Erythroblast (primary cell): ENCODE data around the gene ARHGEF3.
A peak's percentile ranks its signal among the peaks of the same experiment; 100 is the strongest.
"Not testable (repeated sequence)": the region's sequence is repeated elsewhere in the genome, so short reads cannot be mapped to it uniquely, and the experiment has no call there.

Source experiments
- DNase-seq, 2 experiments: peaks; one replicate each; lab custom pipeline; 2025; lab: John Stamatoyannopoulos, UW
- GATA1 ChIP-seq: IDR thresholded peaks from 2 replicates; pipeline ENCODE4 v1.6.1; 2011; ENCODE audit warnings: low read depth, mild to moderate bottlenecking, control low read depth, low read length, moderate library complexity
- POLR2A ChIP-seq: IDR thresholded peaks from 2 replicates; pipeline ENCODE4 v1.6.1; 2011; ENCODE audit warnings: mild to moderate bottlenecking, low read length

The ARHGEF3 gene

DNA sequence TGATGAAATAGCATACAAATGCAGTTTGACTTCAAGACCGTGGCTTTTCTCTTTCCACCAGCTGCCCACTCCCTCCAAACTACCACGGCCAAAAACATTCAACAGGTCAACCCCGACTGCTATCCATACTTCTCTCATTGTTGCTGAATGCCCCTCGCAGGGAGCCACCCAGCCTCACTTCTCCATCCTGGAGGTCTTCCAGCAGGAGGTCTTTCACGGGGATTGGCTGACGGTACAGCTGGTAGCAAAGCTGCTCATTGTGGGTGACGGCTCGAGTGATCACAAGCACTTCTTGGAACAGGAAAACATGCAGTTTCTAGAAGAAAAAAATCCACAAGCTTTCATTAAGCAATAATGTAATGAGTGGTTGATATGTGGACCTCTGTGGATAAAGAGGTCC lies 69.6 kb downstream of the ARHGEF3 start:
- TF ChIP-seq GATA1 (no peak), POLR2A (no peak)
- DNase-seq, result no peak

DNA sequence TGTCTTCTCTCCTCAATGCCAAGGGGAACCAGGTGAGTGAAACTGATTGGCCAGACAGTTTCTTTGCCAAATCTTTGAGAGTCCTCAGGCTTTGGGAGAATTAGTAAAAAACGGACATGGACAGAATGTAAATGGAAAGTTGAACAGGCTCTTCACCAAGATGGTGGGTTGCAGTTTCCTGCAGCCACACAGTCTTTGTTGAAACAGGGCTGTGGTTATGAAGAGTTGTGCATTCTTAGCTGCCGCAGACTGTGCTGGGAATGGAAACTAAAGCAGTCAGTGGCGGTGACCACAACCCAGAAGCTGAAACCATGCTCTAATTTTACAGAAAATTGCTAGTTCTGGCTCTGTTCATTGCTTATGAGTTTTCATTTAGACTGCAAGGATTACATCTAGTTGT lies 76.6 kb downstream of the ARHGEF3 start:
- DNase-seq, result no peak
- no peak for TF ChIP-seq GATA1
- no peak for TF ChIP-seq POLR2A

DNA sequence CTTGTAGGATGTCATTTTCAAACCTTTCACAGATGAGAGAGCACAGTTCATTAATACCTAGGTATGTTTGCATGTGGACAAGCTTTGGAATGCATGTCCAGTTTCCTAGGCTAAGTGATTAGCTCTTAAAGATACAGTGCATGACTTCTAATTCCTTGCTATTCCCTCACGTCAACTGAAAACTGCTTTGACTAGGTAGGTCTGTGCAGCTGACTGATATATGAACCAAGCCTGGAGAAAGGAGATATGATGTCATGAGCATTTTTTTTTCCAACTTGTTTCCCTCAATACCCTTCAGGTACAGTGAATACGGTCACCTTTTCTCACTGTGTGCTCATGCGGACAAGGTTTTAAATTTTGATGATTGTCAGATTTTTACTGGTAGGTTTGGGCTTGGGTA lies 77.1 kb downstream of the ARHGEF3 start:
- no peak for DNase-seq
- TF ChIP-seq POLR2A (no peak), GATA1 (no peak)

- TF ChIP-seq GATA1 (no peak), POLR2A (no peak)
- DNase-seq, result no peak
Observed at GRCh38 chr3:56720849-56721248, 80.9 kb downstream of the ARHGEF3 start.

DNA sequence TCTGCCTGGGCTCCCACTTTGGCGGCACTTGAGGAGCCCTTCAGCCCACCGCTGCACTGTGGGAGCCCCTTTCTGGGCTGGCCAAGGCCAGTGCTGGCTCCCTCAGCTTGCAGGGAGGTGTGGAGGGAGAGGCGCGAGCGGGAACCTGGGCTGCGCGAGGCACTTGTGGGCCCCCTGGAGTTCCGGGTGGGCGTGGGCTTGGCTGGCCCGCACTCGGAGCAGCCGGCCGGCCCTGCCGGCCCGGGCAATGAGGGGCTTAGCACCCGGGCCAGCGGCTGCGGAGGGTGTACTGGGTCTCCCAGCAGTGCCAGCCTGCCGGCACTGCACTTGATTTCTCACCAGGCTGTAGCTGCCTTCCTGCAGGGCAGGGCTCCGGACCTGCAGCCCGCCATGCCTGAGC lies 82.9 kb downstream of the ARHGEF3 start:
- DNase-seq, result not testable (repeated sequence)

DNA sequence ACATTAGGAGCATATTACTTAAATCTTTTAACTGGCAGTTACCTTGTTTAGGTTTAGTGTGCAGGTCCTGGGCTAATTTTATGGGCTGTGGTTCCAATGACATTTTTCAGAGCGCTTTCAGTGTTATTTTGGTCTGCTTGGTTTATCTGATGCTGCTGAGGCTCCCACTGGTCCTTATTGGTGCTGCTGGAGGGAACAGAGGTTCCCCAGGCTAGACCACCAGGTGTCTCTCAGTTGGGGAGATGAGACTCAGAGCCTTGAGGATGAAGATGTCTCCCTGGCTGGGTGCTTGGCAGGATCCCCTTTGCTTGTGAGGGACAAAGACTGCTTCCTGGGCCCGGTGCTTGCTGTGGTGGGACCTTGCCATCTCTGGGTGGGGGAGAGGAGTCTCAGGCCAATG lies 90.4 kb downstream of the ARHGEF3 start:
- DNase-seq, result no peak
- TF ChIP-seq POLR2A (no peak), GATA1 (no peak)

DNA sequence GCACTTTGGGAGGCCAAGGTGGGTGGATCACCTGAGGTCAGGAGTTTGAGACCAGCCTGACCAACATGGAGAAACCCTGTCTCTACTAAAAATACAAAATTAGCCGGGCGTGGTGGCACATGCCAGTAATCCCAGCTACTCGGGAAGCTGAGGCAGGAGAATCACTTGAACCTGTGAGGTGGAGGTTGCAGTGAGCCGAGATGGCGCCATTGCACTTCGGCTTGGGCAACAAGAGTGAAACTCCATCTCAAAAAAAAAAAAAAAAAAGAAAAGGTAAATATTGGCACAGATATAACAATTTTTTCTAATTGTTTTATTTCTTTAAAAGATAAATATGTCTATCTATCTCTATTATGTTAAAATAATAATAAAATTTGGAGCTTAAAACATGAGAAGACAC lies 94.3 kb downstream of the ARHGEF3 start:
- not testable (repeated sequence) for DNase-seq

GRCh38 chr3:56706629-56707028 lies 95.1 kb downstream of the ARHGEF3 start:
- no peak for DNase-seq
- TF ChIP-seq GATA1, result no peak
- no peak for TF ChIP-seq POLR2A

- TF ChIP-seq GATA1, result no peak
- TF ChIP-seq POLR2A, result no peak
- DNase-seq, result no peak
Observed at GRCh38 chr3:56704706-56705105, 97.0 kb downstream of the ARHGEF3 start.

- TF ChIP-seq POLR2A (no peak), GATA1 (no peak)
- peak; percentile 64 to 76 for DNase-seq
Observed at GRCh38 chr3:56702490-56703315, 99.0 kb downstream of the ARHGEF3 start.

DNA sequence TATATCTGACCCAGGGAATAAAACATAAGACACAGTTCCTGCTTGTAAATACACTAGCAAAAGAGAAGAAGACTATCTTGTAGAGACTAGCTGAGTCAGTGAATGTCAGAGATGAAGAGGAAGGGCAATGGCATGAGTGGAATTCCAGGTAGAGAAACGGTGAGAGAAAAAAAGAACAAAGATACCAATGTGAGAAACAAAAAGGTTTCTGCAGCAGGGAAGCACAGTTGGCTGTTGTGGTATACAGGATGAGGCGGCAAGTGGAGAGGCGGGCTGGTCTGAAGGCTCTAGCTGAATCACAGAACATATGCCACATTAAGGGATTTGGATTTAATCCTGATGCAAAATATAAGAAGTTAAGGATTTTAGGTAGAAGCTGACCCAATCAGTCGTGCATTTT lies 101.6 kb downstream of the ARHGEF3 start:
- DNase-seq, result no peak
- TF ChIP-seq GATA1 (no peak), POLR2A (no peak)

DNA sequence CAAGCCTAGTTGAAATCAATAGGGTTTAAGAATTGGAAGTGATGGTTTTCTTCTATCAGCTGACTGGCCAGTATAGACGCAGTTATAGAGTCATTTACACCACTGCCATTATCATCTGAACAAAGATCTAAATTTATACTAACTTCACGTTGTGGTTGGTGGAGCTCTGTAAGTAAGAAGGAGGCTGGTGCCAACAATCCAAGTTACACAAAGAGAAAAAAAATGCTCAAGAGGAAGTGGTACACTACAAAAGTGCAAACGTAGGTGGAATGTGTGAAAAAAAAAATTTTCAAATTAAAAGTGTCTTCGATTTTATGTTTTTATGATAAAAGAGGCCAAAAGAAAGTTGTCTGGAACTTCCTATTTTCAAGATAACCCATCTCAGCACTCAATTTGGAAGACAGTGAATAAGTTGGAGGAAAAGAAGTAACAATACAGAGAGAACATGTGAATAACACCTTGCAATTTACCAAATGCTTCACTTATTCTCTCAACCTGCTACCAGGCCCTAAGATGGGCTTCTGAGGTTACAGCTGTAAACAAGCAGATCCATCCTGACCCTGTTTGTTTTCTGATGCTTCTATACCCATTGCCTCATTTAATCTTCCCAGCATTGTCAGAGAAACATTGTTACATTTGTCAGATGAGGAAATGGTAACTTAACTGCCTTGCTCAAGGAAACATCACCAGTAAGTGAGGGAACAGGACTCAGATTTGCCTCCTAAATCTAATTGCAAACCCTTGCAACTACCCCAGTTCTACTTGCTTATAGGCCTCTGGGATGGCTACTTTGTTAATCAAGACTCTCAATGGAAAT lies 106.7 kb downstream of the ARHGEF3 start:
- TF ChIP-seq POLR2A, result no peak
- TF ChIP-seq GATA1, result no peak
- DNase-seq, result no peak

- TF ChIP-seq GATA1 (no peak), POLR2A (no peak)
- DNase-seq, result no peak
Observed at GRCh38 chr3:56693750-56694149, 108.0 kb downstream of the ARHGEF3 start.

DNA sequence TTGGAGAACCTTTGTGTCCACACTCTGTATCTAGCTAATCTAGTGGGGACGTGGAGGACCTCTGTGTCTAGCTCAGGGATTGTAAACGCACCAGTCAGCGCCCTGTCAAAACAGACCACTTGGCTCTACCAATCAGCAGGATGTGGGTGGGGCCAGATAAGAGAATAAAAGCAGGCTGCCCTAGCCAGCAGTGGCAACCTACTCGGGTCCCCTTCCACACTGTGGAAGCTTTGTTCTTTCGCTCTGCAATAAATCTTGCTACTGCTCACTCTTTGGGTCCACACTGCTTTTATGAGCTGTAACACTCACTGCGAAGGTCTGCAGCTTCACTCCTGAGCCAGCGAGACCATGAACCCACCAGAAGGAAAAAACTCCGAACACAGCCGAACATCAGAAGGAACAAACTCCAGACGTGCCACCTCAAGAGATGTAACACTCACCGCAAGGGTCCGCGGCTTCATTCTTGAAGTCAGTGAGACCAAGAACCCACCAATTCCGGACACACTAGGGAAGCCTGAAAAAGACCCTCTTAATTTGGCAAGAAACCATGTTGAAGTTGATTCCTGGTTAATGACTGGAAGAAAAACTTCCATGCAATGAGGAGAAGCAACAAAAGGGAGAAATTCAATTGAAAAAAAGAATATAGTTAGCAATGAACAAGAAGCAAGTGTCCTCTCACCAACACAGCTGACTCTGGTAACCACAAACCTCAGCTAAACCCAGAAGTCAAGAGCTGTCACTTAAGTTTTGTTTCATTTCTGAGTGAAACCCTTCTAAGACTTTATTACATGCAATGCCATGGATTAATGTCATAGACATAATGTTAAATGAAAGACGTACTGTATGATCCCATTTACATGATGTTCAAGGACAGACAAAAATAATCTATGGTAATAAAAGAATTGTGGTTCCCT lies 109.0 kb downstream of the ARHGEF3 start:
- not testable (repeated sequence) for DNase-seq

GRCh38 chr3:56692001-56692365 lies 109.8 kb downstream of the ARHGEF3 start:
- not testable (repeated sequence) for DNase-seq
